H1 (cell line): ENCODE data around the gene NCK2.

Experiments used
- EP300 ChIP-seq, 2 experiments: IDR thresholded peaks; 1 replicate in 1 of 2; 2 replicates in 1 of 2; pipeline ENCODE4 v1.6.1; 2011 to 2012; ENCODE audit warnings: low read depth in 2 of 2, low read length in 2 of 2, mild to moderate bottlenecking in 2 of 2, borderline replicate concordance in 1 of 2, inconsistent platforms in 1 of 2, moderate library complexity in 1 of 2
- MAX ChIP-seq: IDR thresholded peaks from 2 replicates; pipeline ENCODE4 v1.6.1; 2012; ENCODE audit warnings: inconsistent platforms

- no peak for TF ChIP-seq MAX
- no peak for TF ChIP-seq EP300 (IDR thresholded peaks at IDR 0.05; ENCODE audit: borderline replicate concordance in 1 of 2, low read depth in 2 of 2, low read length in 2 of 2)
Measured at GRCh38 chr2:105783151-105783738, 38.5 kb downstream of the NCK2 start.
